Dedifferentiated amniotic fluid mesenchymal stem cell (primary cell): ENCODE results near the gene PTPRD.

Source experiments
- DNase-seq: peaks from one replicate; pipeline ENCODE4 v3.0.0-alpha.2; 2016; ENCODE audit errors: extremely low spot score

PTPRD gene

GRCh38 chr9:8778356-8778755 is 1834.4 kb downstream of the PTPRD start:
- no peak for DNase-seq

DNA sequence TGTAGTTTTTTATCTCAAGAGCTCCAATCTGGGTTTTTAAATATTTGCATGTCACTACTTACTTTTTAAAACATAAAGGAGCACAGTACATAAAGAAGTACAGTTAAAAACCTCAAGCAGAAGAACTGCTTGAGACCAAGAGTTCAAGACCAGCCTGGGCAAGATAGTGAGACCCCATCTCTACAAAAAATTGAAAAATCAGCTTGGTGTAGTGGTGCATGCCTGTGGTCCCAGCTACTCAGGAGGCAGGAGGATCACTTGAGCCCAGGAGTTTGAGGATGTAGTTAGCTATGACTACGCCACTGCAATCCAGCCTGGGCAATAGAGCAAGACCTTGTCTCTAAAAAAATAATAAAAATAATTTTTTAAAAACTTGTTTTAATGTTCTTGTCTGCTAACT is 1840.5 kb downstream of the PTPRD start:
- DNase-seq = no peak

DNA sequence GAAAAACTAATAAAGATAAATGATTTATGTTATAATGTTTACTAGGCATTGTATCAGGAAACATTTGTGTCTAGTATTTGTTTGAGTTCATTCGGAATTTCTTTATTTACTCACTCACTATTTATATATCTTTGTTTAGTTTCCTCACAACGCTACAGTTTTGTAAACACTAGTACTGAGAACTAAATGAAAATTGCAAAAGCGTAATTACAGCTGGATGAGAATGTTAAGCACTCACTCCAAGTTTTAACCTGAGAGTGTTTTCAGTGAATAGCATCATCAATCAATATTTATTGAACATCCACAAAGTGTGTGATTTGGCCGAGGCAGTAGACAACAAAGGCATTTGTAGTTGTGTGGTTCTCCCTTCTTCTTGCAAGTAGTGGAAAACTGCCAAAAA is 1843.6 kb downstream of the PTPRD start:
- DNase-seq = no peak

DNA sequence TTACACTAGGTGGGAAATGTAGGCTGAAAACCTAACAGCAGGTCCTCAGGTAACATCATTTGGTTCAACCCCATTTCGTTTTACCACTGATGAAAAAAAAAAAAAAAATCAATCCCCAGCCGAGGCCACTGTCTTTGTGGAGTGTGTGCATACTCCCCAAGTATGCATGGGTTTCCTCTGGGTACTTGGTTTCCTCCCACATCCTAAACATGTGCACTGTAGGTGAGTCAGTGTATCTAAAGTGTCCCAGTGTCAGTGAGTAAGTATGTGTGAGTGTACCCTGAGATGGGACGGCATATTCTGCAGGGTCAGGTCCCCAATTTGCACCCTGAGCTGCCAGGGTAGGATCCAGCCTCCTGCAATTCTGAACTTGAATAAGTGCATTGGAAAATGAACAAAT is 1846.7 kb downstream of the PTPRD start:
- no peak for DNase-seq

DNA sequence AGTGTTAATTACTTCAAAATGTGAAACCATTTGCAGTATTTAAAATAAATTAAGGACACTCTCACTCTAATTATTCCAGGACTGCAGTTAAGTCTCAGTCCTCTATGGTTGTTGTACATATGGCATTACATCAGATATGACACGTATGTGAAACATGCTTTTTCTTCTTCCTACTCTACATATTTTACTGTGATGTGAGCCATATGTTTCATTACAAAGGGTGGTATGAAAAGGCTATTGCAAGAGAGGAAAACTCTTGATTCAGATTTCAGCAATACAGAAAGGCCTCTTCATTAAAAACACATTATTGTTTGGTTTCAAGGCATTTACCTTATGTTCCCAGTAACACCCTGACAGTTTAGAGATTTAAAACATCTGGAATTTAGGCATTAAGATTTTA is 1848.8 kb downstream of the PTPRD start:
- no peak for DNase-seq

GRCh38 chr9:8762479-8763085 is 1850.2 kb downstream of the PTPRD start:
- no peak for DNase-seq

DNA sequence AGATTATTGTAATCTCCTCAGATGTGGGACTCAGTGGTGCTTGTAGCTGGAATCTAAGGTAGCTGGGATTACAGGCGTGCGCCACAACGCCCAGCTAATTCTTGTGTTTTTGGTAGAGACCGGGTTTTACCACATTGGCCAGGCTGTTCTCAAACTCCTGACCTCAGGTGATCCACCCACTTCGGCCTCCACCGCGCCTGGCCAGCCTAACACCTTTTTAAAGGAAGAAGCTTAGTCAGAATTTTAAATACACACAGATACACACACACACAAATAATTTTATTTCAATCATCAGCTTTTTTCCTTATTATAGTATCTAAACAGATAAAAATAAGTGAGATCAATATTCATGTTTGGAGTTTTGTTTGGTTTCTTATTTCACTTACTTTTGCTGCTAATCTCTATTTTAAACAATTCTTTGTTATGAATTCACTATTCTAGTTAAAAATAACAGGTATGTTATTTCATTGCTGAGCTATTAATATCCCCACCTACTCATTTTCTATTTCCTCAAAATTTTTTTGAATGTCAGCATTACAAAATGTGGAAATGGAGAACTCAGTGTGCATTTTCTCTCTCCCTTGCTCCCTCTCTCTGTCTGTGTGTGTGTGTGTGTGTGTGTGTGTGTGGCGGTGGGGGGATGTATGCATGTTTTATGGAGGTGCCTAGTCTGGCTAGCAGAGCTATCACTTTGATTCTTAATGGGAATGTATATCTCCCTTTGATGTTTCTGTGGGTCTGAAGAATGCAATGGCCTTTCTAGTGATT is 1852.6 kb downstream of the PTPRD start:
- no peak for DNase-seq

DNA sequence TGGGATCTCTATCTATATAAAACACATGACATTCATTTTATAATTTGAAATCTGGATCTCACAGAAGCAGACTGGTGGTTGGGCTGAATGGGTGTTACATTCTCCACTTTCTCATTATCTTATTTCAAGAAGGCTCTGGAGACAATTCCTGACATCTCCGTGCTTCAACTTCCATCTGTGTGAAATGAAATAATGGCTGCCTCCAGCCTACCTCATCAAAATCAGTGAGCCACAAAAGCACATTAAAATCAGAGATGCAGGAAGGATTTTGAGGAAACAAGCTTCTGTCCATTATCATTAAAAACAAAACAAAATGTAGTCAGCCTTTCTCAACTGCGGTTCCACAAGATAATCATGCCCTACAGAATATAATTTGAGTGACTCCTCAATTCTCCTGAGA is 1854.9 kb downstream of the PTPRD start:
- DNase-seq = no peak

DNA sequence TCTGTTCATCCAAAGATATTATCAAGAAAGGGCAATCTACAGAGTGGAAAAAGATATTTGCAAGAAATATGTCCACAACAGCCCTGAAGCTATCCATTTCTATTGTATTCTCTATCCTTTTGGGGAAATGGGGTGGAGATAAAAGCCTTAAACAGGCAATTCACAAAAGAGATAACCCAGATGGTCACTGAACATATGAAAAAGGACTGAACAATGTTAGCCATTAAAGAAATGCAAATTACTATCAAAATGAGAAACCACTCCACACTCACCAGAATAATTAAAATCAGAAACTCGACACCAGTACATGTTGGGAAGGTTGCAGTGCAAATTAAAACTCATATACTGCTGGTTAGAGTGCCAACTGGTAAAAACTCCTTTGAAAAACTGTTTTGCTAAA is 1858.1 kb downstream of the PTPRD start:
- DNase-seq = no peak

DNA sequence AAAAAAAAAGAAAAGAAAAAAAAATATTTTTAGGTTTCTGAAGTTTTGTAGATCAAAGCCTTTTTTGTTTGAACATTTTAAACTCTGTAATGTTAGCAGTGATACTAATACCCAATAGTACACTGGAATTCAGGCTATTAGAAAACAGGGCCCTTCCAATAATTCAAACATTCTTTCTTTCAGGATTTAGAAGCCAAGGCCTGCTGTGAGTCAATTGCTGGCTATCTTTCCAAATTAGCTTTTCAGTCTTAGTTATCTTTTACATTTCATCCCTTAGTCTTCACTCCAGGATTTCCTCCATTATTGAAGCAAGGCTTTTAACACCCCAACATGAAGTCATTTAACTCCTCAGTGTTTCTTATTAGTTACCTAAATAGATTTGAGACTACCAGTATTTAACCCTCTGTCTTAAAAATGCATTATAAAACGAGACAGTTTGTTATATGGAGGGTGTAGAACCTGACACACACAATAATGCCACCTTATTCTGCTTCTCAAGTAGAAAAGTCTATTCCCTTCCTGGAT is 1861.3 kb downstream of the PTPRD start:
- DNase-seq = no peak

DNA sequence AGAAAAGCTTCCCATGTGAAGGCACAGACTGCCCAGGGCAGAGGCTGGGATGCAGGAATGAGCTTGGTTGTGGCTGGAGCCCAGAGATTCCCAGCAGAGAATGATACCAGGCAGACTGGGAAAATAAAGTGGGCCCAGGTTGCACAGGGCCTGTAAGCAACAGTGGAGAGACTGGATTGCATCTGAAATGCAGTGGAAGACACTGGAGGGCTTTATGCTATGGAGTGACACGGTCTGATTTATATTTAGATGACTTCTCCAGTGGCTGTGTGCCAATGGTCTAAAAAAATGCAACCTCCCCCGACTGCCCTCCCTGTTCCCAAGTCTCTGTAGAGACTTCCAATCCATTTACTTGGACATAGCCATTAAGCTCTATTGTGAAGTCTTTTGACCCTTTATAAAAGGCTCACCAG is 1862.2 kb downstream of the PTPRD start:
- DNase-seq = no peak

GRCh38 chr9:8745347-8745746 is 1867.5 kb downstream of the PTPRD start:
- DNase-seq = no peak

GRCh38 chr9:8738945-8739344 is 1873.9 kb downstream of the PTPRD start:
- DNase-seq = no peak

DNA sequence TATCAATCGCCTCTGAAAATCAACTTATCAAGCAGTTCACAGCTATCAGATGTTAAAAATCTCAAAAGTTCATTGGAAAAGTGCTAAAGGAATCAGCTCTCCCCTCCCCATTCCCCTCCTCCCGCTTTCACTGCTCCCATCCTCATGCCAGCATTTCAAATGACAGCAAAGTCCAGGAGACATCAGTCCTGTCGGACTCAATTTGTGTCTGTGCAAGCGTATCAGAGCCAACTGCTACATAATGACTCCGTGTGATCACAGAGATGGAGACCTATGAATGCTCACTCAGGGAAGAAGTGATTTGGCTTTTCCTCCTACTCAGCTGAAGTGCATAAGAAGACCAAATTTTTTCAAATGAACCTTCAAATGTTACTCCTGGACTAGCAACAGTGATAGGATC is 1876.0 kb downstream of the PTPRD start:
- no peak for DNase-seq

- no peak for DNase-seq
Measured at GRCh38 chr9:8734760-8735159, 1878.0 kb downstream of the PTPRD start.

GRCh38 chr9:8733131-8733954 is 1879.5 kb downstream of the PTPRD start:
- DNase-seq = no peak

- DNase-seq = no peak
Measured at GRCh38 chr9:8732367-8733075, 1880.3 kb downstream of the PTPRD start.

DNA sequence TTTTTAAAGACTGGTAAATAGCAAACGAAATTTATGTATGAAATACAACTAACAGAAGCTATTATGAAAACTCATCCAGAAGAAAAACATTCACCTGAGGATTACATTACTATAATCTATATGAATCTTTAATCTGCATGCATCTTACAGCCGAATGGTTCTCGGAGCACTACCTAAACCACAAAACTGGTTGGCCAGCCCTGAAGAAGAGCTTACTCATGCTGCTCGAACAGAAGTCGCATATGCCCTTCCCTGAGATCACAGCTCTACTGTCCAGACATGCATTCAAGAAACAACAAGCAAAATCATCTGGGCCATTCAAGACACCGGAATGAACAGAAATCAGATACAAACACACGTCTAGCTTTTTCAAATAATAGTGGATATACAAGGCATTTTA is 1882.2 kb downstream of the PTPRD start:
- no peak for DNase-seq

GRCh38 chr9:8728910-8729309 is 1883.9 kb downstream of the PTPRD start:
- DNase-seq = no peak

DNA sequence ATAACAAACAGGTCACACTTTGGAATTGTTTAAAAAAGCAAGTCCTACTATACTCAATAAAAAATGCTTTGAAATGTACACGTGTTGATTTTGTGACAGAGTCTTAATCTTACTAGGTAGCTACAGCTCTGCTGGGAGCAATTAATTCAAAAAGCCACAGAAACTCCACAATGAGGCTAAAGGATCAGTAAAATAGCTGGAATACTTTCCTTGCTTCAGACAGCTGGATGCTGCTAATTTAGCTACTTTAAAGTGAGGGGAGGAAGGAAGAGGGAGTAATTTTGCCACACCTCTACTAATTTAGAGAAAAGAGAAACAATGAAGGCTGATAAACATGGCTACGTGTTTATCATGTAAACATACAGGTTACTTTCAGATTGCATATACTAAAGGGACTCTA is 1885.6 kb downstream of the PTPRD start:
- no peak for DNase-seq

DNA sequence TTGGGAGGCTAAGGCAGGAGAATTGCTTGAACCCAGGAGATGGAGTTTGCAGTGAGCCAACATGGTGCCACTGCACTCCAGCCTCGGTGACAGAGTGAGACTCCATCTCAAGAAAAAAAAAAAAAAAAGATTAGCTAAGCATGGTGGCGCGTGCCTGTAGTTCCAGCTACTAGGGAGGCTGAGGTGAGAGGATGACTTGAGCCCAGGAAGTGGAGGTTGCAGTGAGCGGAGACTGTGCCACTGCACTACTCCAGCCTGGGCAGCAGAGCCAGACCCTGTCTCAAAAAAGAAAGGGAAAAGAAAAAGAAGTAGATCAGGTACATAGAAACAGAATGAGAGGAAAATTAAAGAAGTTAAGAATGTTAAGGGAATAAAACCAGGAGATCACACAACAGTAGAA is 1886.1 kb downstream of the PTPRD start:
- DNase-seq = no peak

- DNase-seq = no peak
Measured at GRCh38 chr9:8725635-8726034, 1887.2 kb downstream of the PTPRD start.
